Stimulated activated CD8-positive, alpha-beta memory T cell treated with anti-CD3 and anti-CD28 coated beads, Interleukin-4, amount 100 ng/mL, for 24 hours (primary cell): ENCODE data around the gene KCNG2.

Experiments
- DNase-seq: peaks from one replicate; pipeline ENCODE4 v3.0.0-alpha.2; 2020; ENCODE audit warnings: low read depth

Gene KCNG2

GRCh38 chr18:79823120-79823519, 25.4 kb downstream of the KCNG2 start:
- DNase-seq, result no peak

- DNase-seq, result no peak
These were observed 28.2 kb downstream of the KCNG2 start for GRCh38 chr18:79825913-79826312.

- no peak for DNase-seq
These were observed 29.2 kb downstream of the KCNG2 start for GRCh38 chr18:79826966-79827365.

- DNase-seq, result no peak
These were observed 30.5 kb downstream of the KCNG2 start for GRCh38 chr18:79828258-79828657.

GRCh38 chr18:79829136-79829854, 31.6 kb downstream of the KCNG2 start:
- no peak for DNase-seq

- DNase-seq, result no peak
These were observed 34.4 kb downstream of the KCNG2 start for GRCh38 chr18:79832169-79832568.

GRCh38 chr18:79834834-79835233, 37.1 kb downstream of the KCNG2 start:
- no peak for DNase-seq

- DNase-seq, result no peak
These were observed 44.2 kb downstream of the KCNG2 start for GRCh38 chr18:79841936-79842335.

- no peak for DNase-seq
These were observed 47.3 kb downstream of the KCNG2 start for GRCh38 chr18:79844999-79845563.

GRCh38 chr18:79846936-79847557, 49.3 kb downstream of the KCNG2 start:
- no peak for DNase-seq

- DNase-seq, result no peak
These were observed 50.0 kb downstream of the KCNG2 start for GRCh38 chr18:79847606-79848293.

GRCh38 chr18:79848294-79848578, 50.5 kb downstream of the KCNG2 start:
- no peak for DNase-seq

- DNase-seq, result no peak
These were observed 51.0 kb downstream of the KCNG2 start for GRCh38 chr18:79848579-79849327.

GRCh38 chr18:79849328-79850207, 51.8 kb downstream of the KCNG2 start:
- DNase-seq, result no peak

- no peak for DNase-seq
These were observed 53.0 kb downstream of the KCNG2 start for GRCh38 chr18:79850731-79851130.

GRCh38 chr18:79851489-79851888, 53.8 kb downstream of the KCNG2 start:
- DNase-seq, result no peak

GRCh38 chr18:79851950-79852349, 54.2 kb downstream of the KCNG2 start:
- DNase-seq, result no peak

GRCh38 chr18:79852561-79853302, 55.0 kb downstream of the KCNG2 start:
- DNase-seq, result no peak

GRCh38 chr18:79853303-79853992, 55.7 kb downstream of the KCNG2 start:
- no peak for DNase-seq

GRCh38 chr18:79853993-79854364, 56.2 kb downstream of the KCNG2 start:
- DNase-seq, result no peak
